Activated B cell treated with CpG ODN at 0.5 μM for 24 hours (primary cell): ENCODE results near the gene PRSS50. TPM values are rescaled to one million over a fixed set of nuclear protein-coding genes. Genes with fewer than 3 reads are reported as not detected.

ENCODE experiments used
- ATAC-seq: fragments of 200-7000 bp; cut with Tn5 transposase; one replicate; pipeline ENCODE4 v1.10.0; 2021; ENCODE audit warnings: low read depth, mild to moderate bottlenecking, moderate library complexity
- CTCF ChIA-PET: fragments of 350-600 bp; sonication (Branson Sonifier 250); formaldehyde crosslinking; loops from one replicate; lab custom pipeline; 2021; ENCODE audit warnings: antibody characterized with exemption; lab: Charles Lee
- POLR2A ChIA-PET: fragments of 350-600 bp; sonication (Branson Sonifier 250); formaldehyde crosslinking; loops from one replicate; lab custom pipeline; 2021; ENCODE audit warnings: antibody characterized with exemption; lab: Charles Lee
- DNase-seq: peaks from one replicate; pipeline ENCODE4 v3.0.0; 2022
- H3K27ac Mint-ChIP-seq: one replicate; pipeline ENCODE4 v1.8.0; 2020; ENCODE audit warnings: mixed read lengths
- H3K27me3 Mint-ChIP-seq: one replicate; pipeline ENCODE4 v1.8.0; 2021; ENCODE audit warnings: mixed read lengths
- H3K36me3 Mint-ChIP-seq: one replicate; pipeline ENCODE4 v1.8.0; 2021; ENCODE audit warnings: low read depth, mixed read lengths
- H3K4me1 Mint-ChIP-seq: one replicate; pipeline ENCODE4 v1.8.0; 2021; ENCODE audit warnings: mixed read lengths
- H3K4me3 Mint-ChIP-seq: one replicate; pipeline ENCODE4 v1.8.0; 2020; ENCODE audit warnings: mild to moderate bottlenecking, mixed read lengths
- H3K9me3 Mint-ChIP-seq: one replicate; pipeline ENCODE4 v1.8.0; 2020; ENCODE audit warnings: mixed read lengths
- CTCF ChIP-seq: fragments of 200-600 bp; IDR thresholded peaks from one replicate; pipeline ENCODE4 v1.8.0; 2022; ENCODE audit warnings: antibody characterized with exemption, mild to moderate bottlenecking
- intact Hi-C: fragments of 100-400 bp; cut with micrococcal nuclease; formaldehyde crosslinking; loops from one replicate; pipeline ENCODE4 v1.15.1; 2024
- total RNA-seq: library from RNA; stranded (reverse); gene quantifications from 2 replicates; pipeline ENCODE4 v1.2.3, GENCODE V29; 2022

Gene PRSS50
- total RNA-seq: not detected in 2 replicates

- H3K27me3 Mint-ChIP-seq: peaks cover 17% of the 10 kb centered on the region
- H3K27ac Mint-ChIP-seq: no peak within 1 kb of the TSS
- ChIA-PET POLR2A (no interaction called here), CTCF (no interaction called here)
- intact Hi-C loops: no loop called here
- no peak within 1 kb of the TSS for H3K4me3 Mint-ChIP-seq
- DNase-seq (no peak), ATAC-seq (no peak)
- H3K4me1 Mint-ChIP-seq: peaks cover 2% of the 10 kb centered on the region
- H3K9me3 Mint-ChIP-seq: no peaks in the 10 kb centered on the region
- TF ChIP-seq CTCF: no peak
- no peaks in the 10 kb centered on the region for H3K36me3 Mint-ChIP-seq
These were observed at the start of gene PRSS50 for GRCh38 chr3:46717447-46718231. PRSS50 (minus strand) TSS chr3:46717869; CDS start chr3:46717824, 45 bp downstream.

GRCh38 chr3:46764206-46764605 lies 46.5 kb upstream of the PRSS50 start:
- CTCF ChIA-PET: no interaction called here
- intact Hi-C loops: no loop called here
- Mint-ChIP-seq H3K36me3 (peaks cover 4% of the 10 kb centered on the region), H3K27ac (no peak overlapping the region), H3K27me3 (peaks cover 3% of the 10 kb centered on the region), H3K9me3 (peaks cover 28% of the 10 kb centered on the region), H3K4me3 (no peak overlapping the region), H3K4me1 (no peaks in the 10 kb centered on the region)
- DNase-seq (no peak), ATAC-seq (no peak)
- no peak for TF ChIP-seq CTCF
- POLR2A ChIA-PET: no interaction called here

- Mint-ChIP-seq H3K9me3 (peaks cover 24% of the 10 kb centered on the region), H3K4me1 (no peaks in the 10 kb centered on the region), H3K4me3 (no peak overlapping the region), H3K27ac (no peak overlapping the region), H3K27me3 (peaks cover 3% of the 10 kb centered on the region), H3K36me3 (peaks cover 4% of the 10 kb centered on the region)
- intact Hi-C loops: no loop called here
- POLR2A ChIA-PET: no interaction called here
- DNase-seq (no peak), ATAC-seq (no peak)
- no peak for TF ChIP-seq CTCF
- CTCF ChIA-PET: interaction anchor here (1.6 kb wide), 1 partner anchor 132 kb away, joined by 3 read pairs; no protein-coding TSS in a partner anchor
These were observed 45.5 kb upstream of the PRSS50 start for GRCh38 chr3:46763178-46763577.

GRCh38 chr3:46759239-46760167 lies 41.8 kb upstream of the PRSS50 start:
- Mint-ChIP-seq H3K4me3 (no peak overlapping the region), H3K27ac (no peak overlapping the region), H3K4me1 (no peaks in the 10 kb centered on the region), H3K27me3 (peaks cover 6% of the 10 kb centered on the region), H3K9me3 (peaks cover 15% of the 10 kb centered on the region), H3K36me3 (peaks cover 4% of the 10 kb centered on the region)
- ATAC-seq: no peak
- CTCF ChIA-PET: no interaction called here
- TF ChIP-seq CTCF: no peak
- no peak for DNase-seq
- POLR2A ChIA-PET: no interaction called here
- intact Hi-C loops: no loop called here

- Mint-ChIP-seq H3K4me3 (no peak overlapping the region), H3K27ac (no peak overlapping the region), H3K36me3 (no peaks in the 10 kb centered on the region), H3K4me1 (no peaks in the 10 kb centered on the region), H3K9me3 (no peaks in the 10 kb centered on the region), H3K27me3 (peaks cover 6% of the 10 kb centered on the region)
- no peak for ATAC-seq
- no peak for DNase-seq
- POLR2A ChIA-PET: no interaction called here
- intact Hi-C loops: no loop called here
- CTCF ChIA-PET: no interaction called here
- no peak for TF ChIP-seq CTCF
These were observed 39.0 kb upstream of the PRSS50 start for GRCh38 chr3:46756642-46757041.
